HEK293 (cell line): ENCODE results near the gene KLHL17.

Experiments used
- BCL11B ChIP-seq: fragments of 450-650 bp; formaldehyde crosslinking; IDR thresholded peaks from 2 replicates; pipeline ENCODE4 v1.5.1; 2016; ENCODE audit warnings: low read depth, missing biosample characterization, missing genetic modification characterization
- GLIS2 ChIP-seq: fragments of 450-650 bp; formaldehyde crosslinking; IDR thresholded peaks from 2 replicates; pipeline ENCODE4 v1.5.1; 2016; ENCODE audit warnings: missing biosample characterization, missing genetic modification characterization
- IKZF3 ChIP-seq: fragments of 450-650 bp; IDR thresholded peaks from 2 replicates; pipeline ENCODE4 v1.5.0; 2018; ENCODE audit warnings: missing biosample characterization, mild to moderate bottlenecking, missing genetic modification characterization, moderate library complexity
- KLF16 ChIP-seq: fragments of 450-650 bp; formaldehyde crosslinking; IDR thresholded peaks from 2 replicates; pipeline ENCODE4 v1.5.1; 2017; ENCODE audit warnings: missing biosample characterization, missing genetic modification characterization
- KLF17 ChIP-seq: fragments of 450-650 bp; formaldehyde crosslinking; IDR thresholded peaks from 2 replicates; pipeline ENCODE4 v1.5.1; 2016; ENCODE audit warnings: missing biosample characterization, missing genetic modification characterization
- KLF9 ChIP-seq: fragments of 450-650 bp; formaldehyde crosslinking; IDR thresholded peaks from 2 replicates; pipeline ENCODE4 v1.5.1; 2016; ENCODE audit warnings: missing biosample characterization, missing genetic modification characterization, low read depth
- MZF1 ChIP-seq: fragments of 450-650 bp; formaldehyde crosslinking; IDR thresholded peaks from 2 replicates; pipeline ENCODE4 v1.5.1; 2017; ENCODE audit warnings: missing biosample characterization, missing genetic modification characterization, borderline replicate concordance
- OVOL3 ChIP-seq: fragments of 450-650 bp; formaldehyde crosslinking; IDR thresholded peaks from 2 replicates; pipeline ENCODE4 v1.5.1; 2016; ENCODE audit warnings: missing biosample characterization, missing genetic modification characterization
- PATZ1 ChIP-seq: fragments of 450-650 bp; formaldehyde crosslinking; IDR thresholded peaks from 2 replicates; pipeline ENCODE4 v1.5.1; 2016; ENCODE audit warnings: missing biosample characterization, missing genetic modification characterization
- WT1 ChIP-seq: fragments of 450-650 bp; formaldehyde crosslinking; IDR thresholded peaks from 2 replicates; pipeline ENCODE4 v1.5.1; 2016; ENCODE audit warnings: missing biosample characterization, missing genetic modification characterization
- YY1 ChIP-seq: fragments of 450-650 bp; formaldehyde crosslinking; IDR thresholded peaks from 2 replicates; pipeline ENCODE4 v1.5.1; 2018; ENCODE audit warnings: missing biosample characterization, missing genetic modification characterization
- ZBTB44 ChIP-seq: fragments of 450-650 bp; IDR thresholded peaks from 2 replicates; pipeline ENCODE4 v1.5.1; 2018; ENCODE audit warnings: missing biosample characterization, mild to moderate bottlenecking, missing genetic modification characterization
- ZBTB8A ChIP-seq: fragments of 450-650 bp; formaldehyde crosslinking; IDR thresholded peaks from 2 replicates; pipeline ENCODE4 v1.5.1; 2016; ENCODE audit warnings: missing biosample characterization, missing genetic modification characterization
- ZEB2 ChIP-seq: fragments of 450-650 bp; formaldehyde crosslinking; IDR thresholded peaks from 2 replicates; pipeline ENCODE4 v1.5.1; 2016; ENCODE audit warnings: missing biosample characterization, missing genetic modification characterization
- ZFHX2 ChIP-seq: fragments of 450-650 bp; formaldehyde crosslinking; conservative IDR thresholded peaks from 2 replicates; pipeline ENCODE4 v1.5.1; 2016; ENCODE audit warnings: missing biosample characterization, missing genetic modification characterization
- ZIC2 ChIP-seq: fragments of 450-650 bp; formaldehyde crosslinking; IDR thresholded peaks from 2 replicates; pipeline ENCODE4 v1.5.1; 2016; ENCODE audit warnings: missing biosample characterization, missing genetic modification characterization
- ZNF146 ChIP-seq: fragments of 450-650 bp; formaldehyde crosslinking; IDR thresholded peaks from 2 replicates; pipeline ENCODE4 v1.5.1; 2016; ENCODE audit warnings: missing biosample characterization, missing genetic modification characterization
- ZNF169 ChIP-seq: fragments of 450-650 bp; formaldehyde crosslinking; IDR thresholded peaks from 2 replicates; pipeline ENCODE4 v1.5.1; 2016; ENCODE audit warnings: missing biosample characterization, missing genetic modification characterization
- ZNF202 ChIP-seq: fragments of 450-650 bp; formaldehyde crosslinking; IDR thresholded peaks from 2 replicates; pipeline ENCODE4 v1.5.1; 2016; ENCODE audit warnings: missing biosample characterization, missing genetic modification characterization, borderline replicate concordance
- ZNF341 ChIP-seq: fragments of 450-650 bp; formaldehyde crosslinking; IDR thresholded peaks from 2 replicates; pipeline ENCODE4; 2016; ENCODE audit warnings: low read depth, missing biosample characterization, missing genetic modification characterization
- ZNF354C ChIP-seq: fragments of 450-650 bp; formaldehyde crosslinking; IDR thresholded peaks from 2 replicates; pipeline ENCODE4 v1.5.1; 2016; ENCODE audit warnings: missing biosample characterization, missing genetic modification characterization, low read depth, borderline replicate concordance
- ZNF449 ChIP-seq: fragments of 450-650 bp; formaldehyde crosslinking; IDR thresholded peaks from 2 replicates; pipeline ENCODE4 v1.5.1; 2017; ENCODE audit warnings: missing biosample characterization, mild to moderate bottlenecking, missing genetic modification characterization, moderate library complexity
- ZNF561 ChIP-seq: fragments of 450-650 bp; IDR thresholded peaks from 2 replicates; pipeline ENCODE4 v1.5.1; 2018; ENCODE audit warnings: missing biosample characterization, missing genetic modification characterization, borderline replicate concordance
- ZNF600 ChIP-seq: fragments of 450-650 bp; formaldehyde crosslinking; IDR thresholded peaks from 2 replicates; pipeline ENCODE4 v1.5.1; 2016; ENCODE audit warnings: missing biosample characterization, missing genetic modification characterization
- ZNF692 ChIP-seq: fragments of 450-650 bp; formaldehyde crosslinking; IDR thresholded peaks from 2 replicates; pipeline ENCODE4 v1.5.1; 2016; ENCODE audit warnings: missing biosample characterization, missing genetic modification characterization
- ZNF707 ChIP-seq: fragments of 450-650 bp; formaldehyde crosslinking; IDR thresholded peaks from 2 replicates; pipeline ENCODE4 v1.5.1; 2016; ENCODE audit warnings: missing biosample characterization, missing genetic modification characterization
- ZNF792 ChIP-seq: fragments of 450-650 bp; formaldehyde crosslinking; IDR thresholded peaks from 2 replicates; pipeline ENCODE4 v1.5.1; 2016; ENCODE audit warnings: missing biosample characterization, missing genetic modification characterization
- ZNF837 ChIP-seq: fragments of 450-650 bp; formaldehyde crosslinking; IDR thresholded peaks from 2 replicates; pipeline ENCODE4 v1.5.1; 2016; ENCODE audit warnings: missing biosample characterization, missing genetic modification characterization
- ZNF843 ChIP-seq: fragments of 450-650 bp; formaldehyde crosslinking; IDR thresholded peaks from 2 replicates; pipeline ENCODE4 v1.5.1; 2016; ENCODE audit warnings: missing biosample characterization, missing genetic modification characterization
- ZSCAN30 ChIP-seq: fragments of 450-650 bp; IDR thresholded peaks from 2 replicates; pipeline ENCODE4 v1.5.1; 2018; ENCODE audit warnings: missing biosample characterization, mild to moderate bottlenecking, missing genetic modification characterization, moderate library complexity

The KLHL17 gene

GRCh38 chr1:923131-923990 lies 37.0 kb upstream of the KLHL17 start, which contains the start of gene SAMD11 (continued):
- TF ChIP-seq OVOL3 (tag by site-specific recombination) (no peak), ZNF792 (tag by site-specific recombination) (no peak), ZNF843 (tag by site-specific recombination) (0 out of 2 replicates have a peak, but pooled peaks have one; percentile 27), KLF9 (peak; percentile 67; the same call in 1 of the 2 replicates), YY1 (tag by site-specific recombination) (0 out of 2 replicates have a peak, but pooled peaks have one; percentile 19), ZIC2 (tag by site-specific recombination) (peak; percentile 7; the same call in 1 of the 2 replicates), KLF16 (tag by site-specific recombination) (peak; percentile 68; the same call in 1 of the 2 replicates), ZNF354C (tag by site-specific recombination) (no peak), BCL11B (tag by site-specific recombination) (0 out of 2 replicates have a peak, but pooled peaks have one; percentile 6), ZSCAN30 (peak; percentile 82), ZNF146 (tag by site-specific recombination) (0 out of 2 replicates have a peak, but pooled peaks have one; percentile 15), WT1 (tag by site-specific recombination) (no peak), PATZ1 (peak; percentile 84), ZNF561 (tag by site-specific recombination) (peak; percentile 47; the same call in 1 of the 2 replicates), KLF17 (tag by site-specific recombination) (peak; percentile 69), ZBTB44 (peak; percentile 66), ZBTB8A (tag by site-specific recombination) (peak; percentile 69), ZEB2 (peak; percentile 52), ZNF837 (peak; percentile 69; the same call in 1 of the 2 replicates), ZNF169 (no peak), ZNF341 (tag by site-specific recombination) (peak; percentile 15; the same call in 1 of the 2 replicates), IKZF3 (tag by site-specific recombination) (peak; percentile 89), ZNF600 (tag by site-specific recombination) (peak; percentile 94), ZNF449 (tag by site-specific recombination) (peak; percentile 48; the same call in 1 of the 2 replicates), ZFHX2 (peak; percentile 97), ZNF692 (tag by site-specific recombination) (peak; percentile 70), MZF1 (tag by site-specific recombination) (peak; percentile 29; the same call in 1 of the 2 replicates), ZNF202 (no peak), ZNF707 (tag by site-specific recombination) (no peak), GLIS2 (tag by site-specific recombination) (peak; percentile 22; the same call in 1 of the 2 replicates)
